ENCODE measurements around the gene SCYGR7. TPM values are rescaled to one million over a fixed set of nuclear protein-coding genes. Genes with fewer than 3 reads are reported as not detected.

The SCYGR7 gene
- total and polyA plus RNA-seq, 2 of the 13 experiments (the other 11 are each of a cell fraction or from before 2014, with no cell fraction given), result not detected

- TF ChIP-seq, protein P1, sequence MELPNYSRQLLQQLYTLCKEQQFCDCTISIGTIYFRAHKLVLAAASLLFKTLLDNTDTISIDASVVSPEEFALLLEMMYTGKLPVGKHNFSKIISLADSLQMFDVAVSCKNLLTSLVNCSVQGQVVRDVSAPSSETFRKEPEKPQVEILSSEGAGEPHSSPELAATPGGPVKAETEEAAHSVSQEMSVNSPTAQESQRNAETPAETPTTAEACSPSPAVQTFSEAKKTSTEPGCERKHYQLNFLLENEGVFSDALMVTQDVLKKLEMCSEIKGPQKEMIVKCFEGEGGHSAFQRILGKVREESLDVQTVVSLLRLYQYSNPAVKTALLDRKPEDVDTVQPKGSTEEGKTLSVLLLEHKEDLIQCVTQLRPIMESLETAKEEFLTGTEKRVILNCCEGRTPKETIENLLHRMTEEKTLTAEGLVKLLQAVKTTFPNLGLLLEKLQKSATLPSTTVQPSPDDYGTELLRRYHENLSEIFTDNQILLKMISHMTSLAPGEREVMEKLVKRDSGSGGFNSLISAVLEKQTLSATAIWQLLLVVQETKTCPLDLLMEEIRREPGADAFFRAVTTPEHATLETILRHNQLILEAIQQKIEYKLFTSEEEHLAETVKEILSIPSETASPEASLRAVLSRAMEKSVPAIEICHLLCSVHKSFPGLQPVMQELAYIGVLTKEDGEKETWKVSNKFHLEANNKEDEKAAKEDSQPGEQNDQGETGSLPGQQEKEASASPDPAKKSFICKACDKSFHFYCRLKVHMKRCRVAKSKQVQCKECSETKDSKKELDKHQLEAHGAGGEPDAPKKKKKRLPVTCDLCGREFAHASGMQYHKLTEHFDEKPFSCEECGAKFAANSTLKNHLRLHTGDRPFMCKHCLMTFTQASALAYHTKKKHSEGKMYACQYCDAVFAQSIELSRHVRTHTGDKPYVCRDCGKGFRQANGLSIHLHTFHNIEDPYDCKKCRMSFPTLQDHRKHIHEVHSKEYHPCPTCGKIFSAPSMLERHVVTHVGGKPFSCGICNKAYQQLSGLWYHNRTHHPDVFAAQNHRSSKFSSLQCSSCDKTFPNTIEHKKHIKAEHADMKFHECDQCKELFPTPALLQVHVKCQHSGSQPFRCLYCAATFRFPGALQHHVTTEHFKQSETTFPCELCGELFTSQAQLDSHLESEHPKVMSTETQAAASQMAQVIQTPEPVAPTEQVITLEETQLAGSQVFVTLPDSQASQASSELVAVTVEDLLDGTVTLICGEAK (IDR thresholded peaks at IDR 0.05), result no peak
- TF ChIP-seq, protein P1 (CRISPR knock-in tag; IDR thresholded peaks at IDR 0.05), result no peak
- TF ChIP-seq MIER2 (CRISPR knock-in tag; IDR thresholded peaks at IDR 0.05), result 0 out of 2 replicates have a peak, but pooled peaks have one; percentile 33
- peak; percentile 23; the same call in 1 of the 2 replicates for TF ChIP-seq RXRB (CRISPR knock-in tag; IDR thresholded peaks at IDR 0.05; ENCODE audit: borderline replicate concordance)
- no peak for TF ChIP-seq SETDB1 (CRISPR knock-in tag; IDR thresholded peaks at IDR 0.05; ENCODE audit: borderline replicate concordance)
- no peak for TF ChIP-seq DNMT3B (CRISPR knock-in tag; conservative IDR thresholded peaks at IDR 0.05)
- TF ChIP-seq ZSCAN12 (CRISPR knock-in tag; IDR thresholded peaks at IDR 0.05), result no peak
- TF ChIP-seq RARA (CRISPR knock-in tag; IDR thresholded peaks at IDR 0.05), result peak; percentile 9; the same call in 1 of the 2 replicates
- TF ChIP-seq KLF6 (CRISPR knock-in tag; IDR thresholded peaks at IDR 0.05), result no peak
- TF ChIP-seq ZFP36L1 (CRISPR knock-in tag; IDR thresholded peaks at IDR 0.05), result no peak
- TF ChIP-seq TEAD3 (CRISPR knock-in tag; optimal IDR thresholded peaks at IDR 0.05; ENCODE audit: borderline replicate concordance), result peak; percentile 78
- TF ChIP-seq FOXP1 (IDR thresholded peaks at IDR 0.05), result no peak
- peak; percentile 59; the same call in 1 of the 2 replicates for TF ChIP-seq FOXP1 (CRISPR knock-in tag; IDR thresholded peaks at IDR 0.05)
- TF ChIP-seq SAP130 (CRISPR knock-in tag; IDR thresholded peaks at IDR 0.05; ENCODE audit: low read depth), result 0 out of 2 replicates have a peak, but pooled peaks have one; percentile 32
- 0 out of 2 replicates have a peak, but pooled peaks have one; percentile 40 for TF ChIP-seq ISL2 (CRISPR knock-in tag; IDR thresholded peaks at IDR 0.05)
- TF ChIP-seq, protein P2, sequence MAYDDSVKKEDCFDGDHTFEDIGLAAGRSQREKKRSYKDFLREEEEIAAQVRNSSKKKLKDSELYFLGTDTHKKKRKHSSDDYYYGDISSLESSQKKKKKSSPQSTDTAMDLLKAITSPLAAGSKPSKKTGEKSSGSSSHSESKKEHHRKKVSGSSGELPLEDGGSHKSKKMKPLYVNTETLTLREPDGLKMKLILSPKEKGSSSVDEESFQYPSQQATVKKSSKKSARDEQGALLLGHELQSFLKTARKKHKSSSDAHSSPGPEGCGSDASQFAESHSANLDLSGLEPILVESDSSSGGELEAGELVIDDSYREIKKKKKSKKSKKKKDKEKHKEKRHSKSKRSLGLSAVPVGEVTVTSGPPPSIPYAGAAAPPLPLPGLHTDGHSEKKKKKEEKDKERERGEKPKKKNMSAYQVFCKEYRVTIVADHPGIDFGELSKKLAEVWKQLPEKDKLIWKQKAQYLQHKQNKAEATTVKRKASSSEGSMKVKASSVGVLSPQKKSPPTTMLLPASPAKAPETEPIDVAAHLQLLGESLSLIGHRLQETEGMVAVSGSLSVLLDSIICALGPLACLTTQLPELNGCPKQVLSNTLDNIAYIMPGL (CRISPR knock-in tag; IDR thresholded peaks at IDR 0.05; ENCODE audit: borderline replicate concordance in 1 of 2, low read depth in 1 of 2), result peak; percentile 51 to 67; a peak in 2 of 4 replicates
These were observed 46.0 kb downstream of the SCYGR7 start (continued) for GRCh38 chr2:227774011-227774624.
